GM20431 (cell line): Measurements from ENCODE around the gene SYT7.
"Not testable (repeated sequence)": the region's sequence is repeated elsewhere in the genome, so short reads cannot be mapped to it uniquely, and the experiment has no call there.

ENCODE experiments used
- in situ Hi-C: fragments of 300-500 bp; cut with MseI, MboI; formaldehyde crosslinking; loops from one replicate; pipeline ENCODE4 v1.15.0; 2020; ENCODE audit warnings: low sequenced_read_pairs; ENCODE audit not compliant: unreplicated experiment

Gene SYT7, protein sequence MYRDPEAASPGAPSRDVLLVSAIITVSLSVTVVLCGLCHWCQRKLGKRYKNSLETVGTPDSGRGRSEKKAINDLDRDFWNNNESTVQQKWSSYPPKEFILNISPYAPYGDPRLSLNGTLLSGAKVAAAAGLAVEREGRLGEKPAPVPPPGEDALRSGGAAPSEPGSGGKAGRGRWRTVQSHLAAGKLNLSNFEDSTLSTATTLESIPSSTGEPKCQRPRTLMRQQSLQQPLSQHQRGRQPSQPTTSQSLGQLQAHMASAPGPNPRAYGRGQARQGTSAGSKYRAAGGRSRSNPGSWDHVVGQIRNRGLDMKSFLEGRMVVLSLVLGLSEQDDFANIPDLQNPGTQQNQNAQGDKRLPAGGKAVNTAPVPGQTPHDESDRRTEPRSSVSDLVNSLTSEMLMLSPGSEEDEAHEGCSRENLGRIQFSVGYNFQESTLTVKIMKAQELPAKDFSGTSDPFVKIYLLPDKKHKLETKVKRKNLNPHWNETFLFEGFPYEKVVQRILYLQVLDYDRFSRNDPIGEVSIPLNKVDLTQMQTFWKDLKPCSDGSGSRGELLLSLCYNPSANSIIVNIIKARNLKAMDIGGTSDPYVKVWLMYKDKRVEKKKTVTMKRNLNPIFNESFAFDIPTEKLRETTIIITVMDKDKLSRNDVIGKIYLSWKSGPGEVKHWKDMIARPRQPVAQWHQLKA

GRCh38 chr11:61581030-61581928 is at the start of gene SYT7:
SYT7 (minus strand) TSS chr11:61581076; CDS start chr11:61580820, 256 bp downstream.
- in situ Hi-C loops, result no loop called here

DNA sequence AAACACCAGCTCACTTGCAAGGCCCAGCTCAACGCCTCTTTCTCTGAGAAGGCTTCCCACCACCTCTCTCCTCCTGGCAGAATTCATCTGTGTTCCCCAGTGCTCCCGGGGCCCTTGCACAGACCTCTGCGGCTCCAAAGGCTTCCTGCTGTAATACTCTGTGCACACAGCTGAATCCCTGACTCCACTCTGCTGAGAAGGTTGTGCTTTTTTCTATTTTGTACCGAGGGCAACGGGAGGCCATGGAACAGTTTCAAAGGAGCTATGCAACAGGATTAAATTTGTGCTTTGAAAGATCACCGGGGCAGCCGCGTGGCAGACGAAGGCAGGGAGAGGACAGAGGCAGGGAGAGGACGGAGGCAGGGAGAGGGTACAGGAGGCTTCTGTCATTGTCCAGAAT is 49.2 kb upstream of the SYT7 start:
- in situ Hi-C loops, result no loop called here

- in situ Hi-C loops, result no loop called here
Observed at GRCh38 chr11:61629082-61629833, 48.4 kb upstream of the SYT7 start.

DNA sequence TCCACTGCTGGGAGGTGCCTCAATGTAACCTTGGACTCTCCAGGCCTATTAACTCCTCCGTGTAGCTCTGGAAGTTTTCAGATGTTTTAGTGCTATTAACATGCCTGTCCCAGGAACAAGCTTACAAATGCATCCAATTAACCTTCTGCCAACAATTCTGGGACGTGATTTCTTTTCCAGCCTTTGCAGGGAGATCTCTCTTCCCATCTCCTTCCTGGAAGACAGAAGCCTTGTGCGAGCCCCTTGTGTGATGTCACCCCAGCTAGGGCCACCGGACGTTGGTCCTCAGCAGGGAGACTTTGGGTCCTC is 47.7 kb upstream of the SYT7 start:
- in situ Hi-C loops, result no loop called here

DNA sequence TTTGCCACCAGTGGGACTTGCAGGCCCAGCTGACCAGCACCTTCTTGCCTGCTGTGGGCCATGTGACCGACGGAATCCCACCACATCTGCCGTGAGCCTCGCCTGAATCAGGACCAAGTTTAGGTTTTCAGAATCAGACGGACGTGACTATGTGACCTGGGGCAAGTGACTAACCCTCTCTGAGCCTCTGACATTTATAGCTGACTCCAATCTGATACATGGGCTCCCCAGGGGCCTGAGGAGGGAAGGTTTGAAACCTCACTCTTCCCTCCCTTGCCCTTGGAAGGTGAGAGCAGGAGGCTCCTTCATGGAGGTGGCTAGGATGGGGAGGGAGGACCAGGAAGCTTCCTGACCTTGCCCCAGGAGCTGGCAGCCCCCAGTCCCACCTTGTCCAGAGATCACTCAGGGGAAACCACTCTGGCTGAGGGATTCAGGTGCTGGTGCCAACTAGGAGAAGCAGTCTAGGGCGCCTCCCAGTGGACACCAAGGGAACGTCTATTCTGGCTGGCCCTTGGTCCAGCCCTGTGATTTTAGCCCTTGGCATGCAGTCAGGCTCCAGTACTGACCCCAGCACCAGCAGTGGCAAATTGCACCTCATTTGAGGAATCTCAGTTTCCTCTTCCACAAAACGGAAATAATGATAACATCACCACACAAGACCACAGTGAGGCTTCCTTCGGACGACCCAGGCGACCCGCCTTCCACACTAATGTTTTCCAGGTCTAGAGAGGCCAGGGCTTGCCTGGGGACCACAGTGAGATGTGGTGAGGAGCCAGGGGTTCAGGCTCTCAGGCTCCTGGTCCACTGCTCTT is 47.2 kb upstream of the SYT7 start:
- in situ Hi-C loops, result no loop called here

GRCh38 chr11:61626580-61627380 is 45.9 kb upstream of the SYT7 start:
- in situ Hi-C loops, result no loop called here

DNA sequence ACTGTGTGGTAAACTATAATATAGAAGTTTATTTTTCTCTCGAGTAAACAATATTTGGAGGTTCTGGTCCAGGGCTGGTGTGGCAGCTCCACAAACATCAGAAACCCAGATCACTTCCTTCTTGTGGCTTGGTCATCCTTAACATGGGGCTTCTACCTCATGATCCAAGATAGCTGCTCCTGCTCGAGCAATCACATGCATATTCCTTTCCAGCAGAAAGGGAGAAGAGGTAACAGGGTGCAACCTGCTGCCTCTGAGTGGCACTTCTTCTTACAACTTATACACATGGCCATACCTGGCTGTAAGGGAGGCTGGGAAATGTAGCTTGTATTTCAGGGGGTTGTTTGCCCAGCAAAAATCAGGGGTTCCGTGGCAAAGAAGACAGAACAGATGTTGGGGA is 44.6 kb upstream of the SYT7 start:
- in situ Hi-C loops, result no loop called here

DNA sequence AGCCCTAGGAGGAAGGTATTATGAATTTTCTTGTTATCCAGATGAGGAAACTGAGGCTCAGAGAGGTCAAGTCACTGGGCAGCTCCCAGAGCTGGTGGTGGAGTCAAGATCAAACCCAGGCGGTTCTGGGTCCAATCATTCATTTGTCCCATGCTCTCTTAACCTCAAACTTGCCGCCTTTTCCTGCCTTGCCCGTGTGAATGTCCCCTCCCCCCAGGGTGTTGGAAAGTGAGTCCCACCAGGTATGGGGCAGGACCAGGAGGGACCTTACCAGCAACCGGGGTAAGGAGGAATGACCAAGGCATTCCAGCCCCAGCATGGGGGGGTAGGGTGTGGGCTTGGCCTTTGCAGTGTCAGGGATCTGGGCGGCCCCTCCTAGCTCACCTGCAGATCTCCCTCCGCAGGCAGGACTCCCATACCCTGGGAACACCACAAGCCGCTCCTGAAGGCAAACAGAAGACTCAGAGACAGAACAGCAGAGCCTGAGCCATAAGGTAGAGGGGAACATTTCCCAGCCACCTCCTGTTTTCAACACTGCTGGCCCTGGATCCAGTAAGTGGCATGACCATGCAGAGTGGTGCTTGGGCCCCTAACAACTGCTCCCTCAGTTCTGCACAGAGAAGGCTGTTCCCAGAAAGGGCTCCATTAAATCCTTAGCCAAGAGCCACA is 41.2 kb upstream of the SYT7 start:
- in situ Hi-C loops, result no loop called here

GRCh38 chr11:61619471-61620226 is 38.8 kb upstream of the SYT7 start:
- in situ Hi-C loops, result no loop called here

- in situ Hi-C loops, result no loop called here
Observed at GRCh38 chr11:61618978-61619377, 38.1 kb upstream of the SYT7 start.

DNA sequence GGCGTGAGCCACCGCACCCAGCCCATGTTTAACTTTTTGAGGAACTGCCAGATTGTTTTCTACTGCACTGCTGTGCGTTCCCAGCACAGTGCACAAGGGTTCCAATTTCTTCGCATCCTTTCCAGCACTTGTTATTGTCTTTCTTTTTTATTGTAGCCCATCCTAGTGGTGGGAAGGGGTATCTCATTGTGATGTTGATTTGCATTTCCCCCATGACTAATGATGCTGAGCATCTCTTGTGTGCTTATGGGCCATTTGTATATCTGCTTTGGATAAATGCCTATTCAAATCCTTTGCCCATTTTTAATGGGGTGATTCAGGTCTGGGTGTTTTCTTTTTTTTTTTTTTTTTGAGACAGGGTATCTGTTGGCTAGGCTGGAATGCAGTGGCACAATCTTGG is 36.6 kb upstream of the SYT7 start:
- in situ Hi-C loops, result no loop called here

DNA sequence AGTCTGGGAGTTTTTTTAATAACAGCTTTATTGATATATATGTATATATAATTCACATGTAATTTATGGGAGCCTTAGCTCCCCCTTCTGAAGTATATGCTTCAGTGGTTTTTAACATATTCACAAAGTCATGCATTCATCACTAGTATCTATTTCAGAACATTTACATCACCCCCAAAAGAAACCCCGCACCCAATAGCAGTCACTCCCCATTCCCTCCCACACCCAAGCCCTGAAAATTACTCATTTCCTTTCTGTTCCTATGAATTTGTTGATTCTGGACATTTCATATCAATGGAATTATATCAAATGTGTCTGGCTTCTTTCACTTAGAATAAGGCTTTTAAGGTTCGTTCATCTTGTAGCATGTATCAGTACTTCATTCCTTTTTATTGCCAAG is 35.6 kb upstream of the SYT7 start:
- in situ Hi-C loops, result no loop called here

GRCh38 chr11:61614782-61615181 is 33.9 kb upstream of the SYT7 start:
- in situ Hi-C loops, result not testable (repeated sequence)

GRCh38 chr11:61613870-61614269 is 33.0 kb upstream of the SYT7 start:
- in situ Hi-C loops, result no loop called here

DNA sequence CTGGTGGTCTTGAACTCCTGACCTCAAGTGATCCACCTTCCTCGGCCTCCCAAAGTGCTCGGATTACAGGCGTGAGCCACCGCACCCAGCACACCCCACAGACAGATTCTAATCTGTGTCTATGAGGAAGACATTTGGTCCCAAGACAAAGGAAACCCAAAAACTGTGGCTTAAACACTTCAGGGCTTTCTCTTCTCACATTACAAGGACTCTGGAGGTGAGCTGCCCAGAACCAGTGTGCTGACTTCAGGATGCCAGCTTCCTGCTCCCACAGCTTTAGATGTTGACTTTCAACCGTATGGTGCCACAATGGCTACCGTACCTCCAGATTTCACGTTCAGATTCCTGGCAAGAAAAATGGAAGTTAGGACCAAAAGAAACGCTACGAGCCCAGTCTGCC is 32.2 kb upstream of the SYT7 start:
- in situ Hi-C loops, result no loop called here

DNA sequence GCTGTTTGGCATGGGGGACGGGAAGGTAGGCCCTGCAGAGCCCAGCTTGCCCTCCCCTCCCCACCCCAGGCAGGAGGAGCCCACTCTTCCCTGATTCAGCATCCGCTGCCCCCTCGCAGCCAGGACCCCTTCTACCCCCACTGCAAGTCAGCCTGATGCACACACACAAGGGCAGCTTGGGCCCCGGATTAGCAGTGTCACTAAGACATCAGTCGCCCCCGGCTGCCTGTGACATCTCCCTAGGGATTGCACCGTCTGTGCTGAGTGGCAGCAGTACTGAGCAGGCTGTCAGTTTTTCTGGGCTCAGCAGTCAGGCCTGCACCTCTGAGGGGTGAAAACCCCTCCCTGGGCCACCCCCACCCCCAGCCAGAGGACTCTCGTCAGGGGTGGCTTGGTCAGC is 30.4 kb upstream of the SYT7 start:
- in situ Hi-C loops, result no loop called here

GRCh38 chr11:61610905-61611304 is 30.0 kb upstream of the SYT7 start:
- in situ Hi-C loops, result no loop called here
